HT1080 (cell line): ENCODE results near the gene PHRF1. TPM values are rescaled to one million over a fixed set of nuclear protein-coding genes. Genes with fewer than 3 reads are reported as not detected.
A peak's percentile ranks its signal among the peaks of the same experiment; 100 is the strongest.

Source experiments
- DNase-seq: peaks from one replicate; pipeline ENCODE4 v3.0.0-alpha.2; 2015; ENCODE audit warnings: low read depth
- total RNA-seq: library from RNA; depleted of rRNA; stranded (reverse); fragments of >200 nt; shearing (Covaris generic); gene quantifications from 2 replicates; pipeline ENCODE4 v1.2.3, GENCODE V29; 2014

The PHRF1 gene
- total RNA-seq, 1 experiment from 2014 or later: 40.5 TPM

DNA sequence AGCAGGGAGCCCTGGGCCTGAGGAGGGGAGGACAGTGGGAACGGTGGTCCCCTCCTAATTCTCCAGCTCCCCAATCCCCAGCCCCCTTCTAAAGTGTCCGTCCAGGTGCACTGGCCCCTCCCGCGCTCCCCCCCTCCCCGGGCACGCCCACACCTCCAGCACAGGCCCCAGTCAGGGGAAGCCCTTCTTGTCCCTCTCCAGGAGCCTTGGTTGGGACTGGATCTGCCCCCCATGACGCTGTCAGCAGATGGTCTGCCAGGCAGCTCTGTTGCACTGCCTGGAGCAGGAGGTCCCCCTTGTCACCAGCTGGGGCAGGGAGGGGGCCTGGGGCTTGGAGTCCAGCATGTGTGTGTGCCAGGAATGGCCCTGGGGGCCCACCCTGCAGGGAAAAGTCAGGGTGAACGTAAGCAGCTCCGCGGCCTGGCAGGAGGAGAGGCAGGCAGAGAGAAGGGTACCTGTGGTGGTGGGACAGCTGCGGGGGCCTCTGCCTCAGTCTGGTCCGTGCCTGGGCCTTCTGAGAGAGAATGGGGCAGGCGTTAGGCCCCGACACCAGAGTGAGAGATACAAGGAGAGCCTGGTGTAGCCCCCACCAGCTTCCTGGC is 37.9 kb downstream of the PHRF1 start:
- no peak for DNase-seq

DNA sequence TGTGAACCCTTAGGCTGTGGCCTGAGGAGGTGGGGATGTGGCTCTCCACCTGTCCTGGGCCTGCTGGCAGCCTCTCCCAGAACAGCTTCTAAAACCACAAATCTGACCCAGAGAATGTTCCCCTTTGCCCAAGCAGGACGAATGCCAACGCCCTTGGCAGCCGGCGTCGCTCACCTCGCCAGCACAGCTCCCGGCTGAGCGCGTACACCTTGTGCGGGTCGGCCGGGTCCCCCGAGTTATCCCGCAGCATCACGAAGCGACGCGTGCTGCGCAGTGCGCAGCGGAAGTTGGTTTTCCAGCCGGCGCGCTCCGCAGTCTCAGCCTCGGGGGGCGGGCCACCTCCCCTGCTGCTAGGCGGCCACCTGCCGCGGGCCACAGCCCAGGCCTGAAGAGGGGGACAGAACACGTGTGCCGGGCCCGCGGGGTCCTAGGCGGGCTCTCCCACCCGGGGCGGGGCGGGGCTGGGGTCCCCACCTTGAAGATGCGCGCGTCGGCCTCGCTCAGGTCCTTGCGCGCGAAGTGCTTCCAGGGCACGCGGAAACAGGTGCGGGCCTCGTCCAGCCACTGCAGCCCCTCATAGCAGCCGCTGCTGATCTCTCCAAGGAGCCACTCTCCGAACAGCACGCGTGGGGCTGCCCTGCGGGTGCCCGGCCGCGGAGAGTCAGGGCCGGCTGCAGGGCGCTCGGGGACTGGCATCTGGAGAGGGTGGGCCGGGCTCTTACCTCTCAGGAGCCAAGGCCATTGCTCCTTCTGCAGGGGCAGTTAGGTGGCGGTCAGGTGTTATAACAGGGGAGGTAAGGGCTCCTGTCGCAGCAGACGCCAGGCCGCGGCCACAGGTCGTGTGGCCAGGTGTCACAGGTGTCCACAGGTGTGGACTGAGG is 38.6 kb downstream of the PHRF1 start:
- no peak for DNase-seq

DNA sequence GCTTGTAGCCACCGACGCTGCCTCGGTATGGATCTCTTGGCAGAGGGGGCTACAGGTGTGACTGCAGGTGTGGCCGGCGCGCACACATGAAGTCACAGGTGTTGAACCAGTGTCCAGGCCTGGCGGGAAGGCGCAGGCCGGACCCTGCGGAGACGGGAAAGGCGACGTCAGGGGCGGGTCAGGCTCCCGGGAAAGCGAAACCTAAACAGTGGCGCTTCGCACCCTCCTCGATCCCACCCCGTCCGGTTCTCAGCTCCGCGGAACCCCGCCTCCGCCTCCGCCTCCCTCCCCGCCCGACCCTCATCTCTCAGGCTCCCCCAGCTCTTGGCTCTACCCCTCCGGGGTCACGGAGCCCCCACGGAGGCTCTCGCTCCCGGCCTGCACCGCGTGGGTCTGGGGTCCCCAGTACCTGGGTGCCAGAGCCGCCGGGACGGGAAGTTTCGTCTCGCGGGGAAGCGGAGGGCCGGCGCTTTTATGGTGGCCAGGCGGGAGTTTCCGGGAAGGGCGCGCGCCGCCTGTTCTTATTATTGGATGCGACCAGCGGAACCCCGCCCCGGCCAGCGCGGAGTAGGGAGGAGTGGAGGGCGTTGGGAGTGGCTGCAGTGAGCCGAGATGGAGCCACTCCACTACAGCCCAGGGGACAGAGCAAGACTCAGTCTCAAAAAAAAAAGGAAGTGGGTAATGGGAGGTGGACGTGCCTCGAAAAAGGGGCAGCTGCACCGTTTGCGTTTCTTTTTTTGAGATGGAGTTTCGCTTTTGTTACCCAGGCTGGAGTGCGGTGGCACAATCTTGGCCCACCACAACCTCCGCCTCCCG is 39.4 kb downstream of the PHRF1 start, which contains the start of gene IRF7:
TSS of gene IRF7 (minus strand) at position 447 of the 816 bp plus-strand sequence. CDS start 586 bp downstream, outside the sequence.
- no peak for DNase-seq

DNA sequence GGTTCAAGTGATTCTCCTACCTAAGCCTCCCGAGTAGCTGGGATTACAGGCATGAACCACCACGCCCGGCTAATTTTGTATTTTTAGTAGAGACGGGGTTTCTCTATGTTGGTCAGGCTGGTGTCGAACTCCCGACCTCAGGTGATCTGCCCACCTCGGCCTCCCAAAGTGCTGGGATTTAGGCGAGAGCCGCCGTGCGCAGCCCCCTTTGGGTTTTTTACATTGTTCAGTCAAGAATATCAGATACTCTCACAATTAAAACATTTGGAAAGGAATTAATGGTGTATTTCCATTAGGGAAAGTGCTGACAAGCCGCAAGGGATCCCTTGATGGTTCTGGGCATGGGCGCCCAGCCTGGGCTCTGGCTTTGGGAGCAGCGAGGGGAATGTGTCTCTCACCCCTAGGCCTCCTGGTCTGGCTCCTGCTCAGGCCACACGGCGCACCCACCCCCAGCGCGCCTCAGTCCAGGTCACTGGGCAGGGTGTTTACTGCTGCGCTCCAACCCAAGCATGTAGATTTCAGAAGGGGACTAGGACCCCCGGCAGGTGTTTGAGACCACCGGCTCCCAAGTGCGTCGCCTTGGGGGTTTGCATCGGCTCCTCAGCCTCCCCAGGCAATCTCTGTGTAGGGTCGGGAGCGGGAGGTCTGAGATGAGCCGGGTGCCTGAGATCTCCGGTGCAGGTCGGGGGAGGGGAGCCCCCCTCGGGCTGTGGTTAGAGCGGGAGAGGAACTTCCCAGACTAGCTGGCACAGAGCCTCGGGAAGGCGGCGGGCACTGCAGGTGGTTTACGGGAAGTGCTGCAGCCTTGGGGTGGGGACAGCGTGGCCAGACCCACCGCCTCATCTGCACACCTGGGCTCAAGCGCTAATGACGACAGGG is 40.3 kb downstream of the PHRF1 start:
- DNase-seq: no peak

DNA sequence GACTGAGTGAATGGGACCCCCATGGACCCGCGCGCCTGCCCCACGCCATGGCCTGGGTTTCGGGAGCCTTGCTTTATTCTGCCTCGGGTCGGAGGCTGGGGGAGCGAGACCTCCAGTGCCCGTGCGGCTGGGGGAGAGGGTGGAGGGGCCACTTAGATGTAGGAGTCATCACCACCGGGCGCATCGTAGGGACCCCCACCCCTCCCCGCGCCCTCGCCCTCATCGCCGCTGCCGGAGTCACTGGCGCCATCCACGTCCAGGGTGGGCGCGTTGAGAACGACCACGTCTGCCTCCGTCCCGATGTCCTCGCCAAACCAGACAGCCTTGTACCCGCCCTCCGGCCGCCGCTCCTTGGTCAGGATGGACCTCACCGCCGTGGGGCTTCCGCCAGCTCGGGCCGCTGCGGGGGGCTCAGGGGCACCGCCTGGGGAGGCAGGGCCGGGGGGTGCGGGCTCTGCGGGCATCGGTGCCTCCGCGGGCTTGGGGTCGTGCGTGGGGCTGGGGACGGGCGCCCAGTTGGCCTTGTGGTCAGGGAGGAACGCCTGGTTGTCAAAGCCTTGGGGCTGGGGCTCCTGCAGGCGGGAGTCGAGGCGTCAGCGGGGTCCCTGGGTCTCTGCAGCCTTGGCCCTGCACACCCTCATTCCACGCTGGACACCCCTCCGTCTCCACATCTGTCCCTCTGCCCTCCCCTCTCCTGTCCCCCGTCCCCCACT is 41.1 kb downstream of the PHRF1 start:
- DNase-seq: no peak

DNA sequence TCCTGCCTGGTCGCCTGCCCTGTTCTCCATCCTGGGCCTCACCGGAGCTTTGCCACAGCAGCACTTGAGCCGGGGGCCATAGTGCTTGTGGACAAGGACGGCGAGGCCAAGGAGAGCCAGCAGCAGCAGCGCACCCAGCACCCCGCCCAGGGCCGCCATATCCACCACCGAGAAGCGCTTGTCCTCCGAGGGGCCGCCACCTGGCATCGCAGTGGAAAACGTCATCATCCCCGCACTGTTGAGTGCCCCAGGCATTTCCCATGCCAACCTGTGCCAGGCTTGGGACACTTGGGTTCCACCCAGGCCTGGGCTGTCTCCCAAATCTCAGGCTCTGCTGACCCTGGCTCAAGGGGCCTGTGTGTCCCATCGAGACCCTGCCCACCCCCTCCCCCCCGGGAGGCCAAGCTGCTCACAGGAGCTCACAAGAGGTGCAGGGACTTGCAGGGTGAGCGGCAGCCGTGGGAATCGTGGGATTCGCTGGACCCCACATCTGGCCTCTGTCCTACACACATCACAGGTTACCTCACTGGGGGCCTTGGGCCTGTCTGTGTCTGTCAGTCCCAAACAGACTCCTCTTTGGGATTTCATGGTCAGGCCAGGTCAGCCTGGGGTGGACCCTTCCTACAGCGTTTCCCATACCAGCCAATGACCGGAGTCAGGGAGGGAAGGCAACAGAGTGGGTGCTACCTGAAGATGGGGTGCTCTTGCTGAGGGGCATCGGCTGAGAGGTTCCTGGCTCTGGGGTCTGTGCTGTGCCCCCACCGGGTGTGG is 41.8 kb downstream of the PHRF1 start:
- no peak for DNase-seq

DNA sequence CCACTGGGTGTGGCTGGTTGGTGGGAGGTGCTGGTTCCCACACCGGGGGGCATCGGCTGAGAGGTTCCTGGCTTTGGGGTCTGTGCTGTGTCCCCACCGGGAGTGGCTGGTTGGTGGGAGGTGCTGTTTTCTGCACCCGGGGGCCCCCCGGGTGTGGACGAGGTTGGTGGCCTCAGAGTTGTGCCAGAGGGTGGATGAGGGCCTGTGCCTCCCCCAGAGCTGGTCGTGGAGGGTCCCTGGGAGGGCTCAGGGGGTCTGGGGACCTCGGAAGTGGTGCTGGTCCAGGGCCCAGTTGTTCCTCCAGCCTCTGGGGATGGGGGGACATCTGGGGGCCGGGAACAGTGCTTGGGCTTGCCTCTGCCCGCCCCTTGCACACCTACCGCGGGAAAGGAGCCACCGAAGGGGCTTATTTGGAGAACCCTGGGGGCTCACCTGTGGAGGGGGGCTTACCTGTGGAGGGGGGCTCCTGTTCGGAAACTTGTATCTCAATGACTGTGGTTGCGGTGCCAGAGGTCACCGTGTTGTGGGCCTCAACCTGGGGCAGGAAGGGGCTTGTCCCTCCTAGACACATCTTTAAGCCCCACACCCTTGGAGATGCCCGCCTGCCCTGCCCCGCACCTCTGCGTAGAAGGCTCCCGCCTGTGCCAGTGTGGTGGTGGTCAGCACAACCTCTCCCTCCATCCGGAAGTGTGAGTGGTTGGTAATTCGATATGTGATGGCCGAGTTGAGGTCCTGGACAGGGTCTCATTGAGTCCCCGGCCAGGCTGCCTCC is 42.8 kb downstream of the PHRF1 start:
- no peak for DNase-seq

DNA sequence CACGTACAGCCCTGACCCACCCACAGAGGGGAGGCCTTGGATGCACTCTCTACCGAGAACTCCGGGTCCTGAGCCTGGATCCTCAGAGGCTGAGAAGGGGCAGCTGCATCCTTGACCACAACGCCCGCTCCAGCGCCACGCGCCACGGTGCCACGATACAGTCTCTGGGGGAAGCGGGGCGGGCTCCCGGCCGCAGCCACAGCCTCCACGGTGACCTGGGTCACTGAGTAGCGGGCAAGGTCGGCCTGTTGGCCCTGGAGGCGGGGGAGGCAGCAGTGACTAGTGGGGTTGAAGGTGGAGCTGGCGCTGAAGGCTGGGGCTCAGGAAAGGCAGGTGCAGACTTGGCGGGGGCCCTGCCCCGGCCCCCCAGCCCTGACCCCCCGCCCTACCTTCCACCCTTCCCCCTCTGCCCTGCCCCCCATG is 43.4 kb downstream of the PHRF1 start:
- DNase-seq: no peak

DNA sequence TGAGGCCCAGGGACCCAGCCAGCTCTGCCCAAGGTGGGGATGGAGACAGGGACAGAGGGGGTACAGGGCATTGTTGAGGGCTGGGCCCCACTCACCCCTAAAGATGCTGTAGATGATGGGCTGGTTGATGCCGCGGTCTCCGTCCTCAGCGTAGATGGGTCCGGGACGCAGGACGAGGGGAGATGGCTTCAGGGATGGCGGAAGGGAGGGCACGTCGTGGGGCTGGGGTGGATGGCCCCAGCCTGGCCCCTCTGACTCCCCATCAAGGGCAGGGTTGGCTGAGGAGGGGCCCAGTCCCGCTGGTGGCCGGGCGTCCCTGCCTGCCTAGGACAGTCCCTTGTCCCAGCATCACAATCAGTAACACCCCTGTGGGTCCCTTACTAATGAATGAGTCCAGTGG is 43.9 kb downstream of the PHRF1 start:
- no peak for DNase-seq

DNA sequence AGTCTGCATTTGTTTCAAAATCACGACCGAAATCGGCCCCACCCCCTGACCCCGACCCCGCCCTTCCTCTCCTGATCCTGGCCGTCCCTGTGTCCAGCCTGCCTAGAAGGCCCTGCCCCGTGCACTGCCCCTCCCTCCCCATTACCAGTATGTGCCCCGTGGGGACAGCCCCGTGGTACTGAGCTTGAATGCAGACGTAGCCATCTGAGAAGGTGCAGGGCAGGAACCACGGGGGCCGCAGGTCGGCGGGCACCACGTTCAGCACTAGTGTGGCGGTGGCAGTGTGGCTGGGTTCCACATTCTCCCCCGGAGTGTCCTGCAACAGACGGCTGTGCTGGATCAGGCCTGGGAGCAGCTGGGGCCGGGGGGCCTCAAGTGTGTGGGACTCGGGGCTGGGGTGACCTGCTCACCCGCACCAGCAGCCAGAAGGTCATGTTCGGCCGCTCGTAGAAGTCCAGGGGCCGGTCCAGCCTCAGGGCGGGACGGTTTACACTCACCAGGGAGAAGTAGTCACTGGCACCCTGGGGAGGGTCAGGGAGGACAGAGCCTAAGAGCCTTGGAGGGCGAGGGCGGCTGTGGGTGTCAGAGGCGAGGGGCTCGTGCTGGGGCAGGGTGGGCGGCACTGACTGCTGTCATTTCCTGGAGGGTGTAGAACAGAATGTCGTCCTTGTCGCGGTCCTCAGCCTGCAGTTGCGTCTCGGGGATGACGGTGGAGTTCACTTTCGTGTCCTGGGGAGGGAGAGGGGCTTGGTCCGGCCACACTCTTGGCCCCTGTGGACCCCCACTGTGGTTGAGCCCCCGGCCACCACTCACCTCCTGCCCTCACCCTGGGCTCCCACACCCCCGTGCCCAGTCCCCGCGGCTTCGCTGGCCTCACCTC is 44.9 kb downstream of the PHRF1 start:
- DNase-seq: no peak

DNA sequence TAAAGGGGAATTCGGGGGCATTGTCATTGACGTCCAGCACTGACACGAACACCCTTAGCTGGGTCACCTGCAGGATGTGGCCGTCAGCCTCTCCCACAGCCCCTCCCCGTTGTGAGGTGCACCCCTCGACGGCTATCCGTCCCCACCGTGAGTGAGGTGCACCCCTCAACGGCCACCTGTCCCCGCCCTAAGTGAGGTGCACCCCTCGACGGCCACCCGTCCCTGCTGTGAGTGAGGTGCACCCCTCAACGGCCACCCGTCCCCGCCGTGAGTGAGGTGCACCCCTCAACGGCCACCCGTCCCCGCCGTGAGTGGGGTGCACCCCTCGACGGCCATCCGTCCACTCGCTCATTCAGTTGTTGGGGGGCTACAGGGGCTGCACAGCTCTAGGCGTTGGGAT is 45.6 kb downstream of the PHRF1 start:
- DNase-seq: no peak

DNA sequence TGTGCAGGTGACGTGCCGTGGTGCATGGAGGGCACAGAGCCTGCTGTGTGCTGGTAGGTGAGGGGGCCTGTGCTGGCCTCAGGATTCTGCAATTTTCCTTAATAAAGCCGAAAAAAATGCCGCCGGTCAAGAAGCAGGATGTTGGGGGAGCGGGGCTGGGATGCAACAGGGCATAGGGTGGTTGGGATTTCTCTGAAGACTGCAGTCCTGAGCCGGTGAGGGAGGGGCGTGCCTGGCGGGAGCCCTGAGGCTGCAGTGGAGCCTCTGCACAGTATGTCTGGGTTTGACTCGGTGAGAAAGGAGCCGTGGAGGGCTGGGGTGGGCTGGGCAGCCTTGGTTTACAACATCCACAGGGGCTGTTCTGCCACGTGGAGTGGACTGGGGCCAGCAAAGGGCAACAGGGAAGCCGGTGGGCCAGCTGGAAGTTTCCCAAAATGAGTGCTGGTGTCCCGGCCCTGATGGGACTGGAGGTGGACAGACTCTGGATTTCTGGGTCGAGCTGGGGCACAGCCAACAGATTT is 47.1 kb downstream of the PHRF1 start:
- DNase-seq: no peak

DNA sequence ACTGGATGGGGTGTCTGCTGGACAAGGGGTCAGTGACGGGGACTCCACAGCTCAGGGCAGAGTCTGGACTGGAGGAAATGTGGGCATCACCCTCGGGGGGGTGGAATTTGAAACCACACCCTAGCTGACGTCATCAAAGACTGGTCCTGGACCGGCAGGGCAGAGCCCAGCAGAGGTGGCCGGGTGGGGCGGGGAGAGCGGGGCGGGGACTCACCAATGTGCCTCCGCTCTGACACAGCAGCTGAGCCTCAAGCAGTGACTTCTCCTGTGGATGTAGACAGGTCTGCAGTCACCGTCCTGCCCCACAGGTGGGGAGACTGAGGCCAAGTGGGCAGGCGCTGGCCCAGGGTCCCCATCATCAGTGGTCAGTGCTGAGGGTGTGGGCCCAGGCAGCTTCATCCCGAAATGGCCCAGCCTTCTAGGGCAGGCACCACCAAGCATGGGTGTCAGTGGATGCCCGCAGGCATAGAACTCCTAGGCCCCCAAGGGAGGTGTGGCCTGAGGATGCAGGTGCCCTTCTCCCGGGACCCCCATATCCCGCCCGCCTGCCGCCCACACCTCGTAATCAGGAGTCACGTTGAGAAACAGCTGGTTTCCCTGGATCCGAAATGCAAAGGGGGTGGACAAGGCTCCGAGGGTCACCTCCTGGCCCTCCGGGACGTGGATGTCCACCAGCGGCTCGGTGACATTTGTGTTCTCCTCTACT is 47.9 kb downstream of the PHRF1 start:
- DNase-seq: peak; percentile 30

DNA sequence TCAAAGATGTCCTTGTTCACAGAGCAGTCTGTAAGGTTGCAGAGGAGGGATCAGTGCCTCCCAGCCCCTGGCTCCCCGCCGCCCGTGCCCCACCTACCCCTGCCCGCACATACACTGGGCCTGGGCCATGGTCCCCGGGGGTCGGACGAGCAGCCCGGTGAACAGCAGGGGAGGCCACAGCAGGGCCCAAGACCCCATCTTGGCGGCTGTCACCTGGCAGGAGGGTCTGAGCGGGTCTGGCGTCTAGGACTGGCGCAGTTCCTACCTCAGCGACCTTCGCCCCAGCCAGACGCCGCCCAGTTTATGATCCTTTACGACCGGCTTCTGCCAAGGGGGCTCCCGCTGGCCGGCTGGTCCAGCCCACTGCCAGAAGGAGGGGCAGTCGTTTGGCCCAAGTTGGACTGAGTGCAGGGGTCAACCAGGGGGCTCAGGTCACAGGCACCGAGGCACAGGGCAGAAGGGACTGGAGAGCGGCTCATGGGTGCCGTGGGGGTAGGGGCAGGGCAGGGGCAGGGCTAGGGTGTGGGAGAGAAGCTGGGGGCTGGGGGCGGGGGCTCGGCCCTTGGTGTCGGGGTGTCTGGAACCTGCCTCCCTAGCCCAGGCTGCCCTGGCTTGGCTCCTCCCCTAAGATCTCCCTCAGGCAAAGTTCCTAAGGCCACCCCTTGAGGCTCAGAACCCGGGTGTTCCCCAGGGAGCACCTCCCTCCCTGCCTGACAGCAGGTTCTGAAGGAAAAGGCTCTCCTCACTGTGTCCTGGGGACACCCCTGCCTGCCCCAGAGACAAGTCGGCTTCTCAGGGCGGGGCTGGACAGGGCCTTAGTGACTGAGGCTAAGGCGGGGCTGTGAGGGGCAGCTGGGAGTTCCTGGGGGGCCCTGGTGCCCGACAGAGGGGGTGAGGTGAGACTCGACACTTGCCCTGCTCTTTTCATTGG is 48.7 kb downstream of the PHRF1 start, which contains the start of gene CDHR5:
TSS of gene CDHR5 (minus strand) at position 251 of the 931 bp plus-strand sequence. CDS start at position 198, 53 bp downstream.
- no peak for DNase-seq

DNA sequence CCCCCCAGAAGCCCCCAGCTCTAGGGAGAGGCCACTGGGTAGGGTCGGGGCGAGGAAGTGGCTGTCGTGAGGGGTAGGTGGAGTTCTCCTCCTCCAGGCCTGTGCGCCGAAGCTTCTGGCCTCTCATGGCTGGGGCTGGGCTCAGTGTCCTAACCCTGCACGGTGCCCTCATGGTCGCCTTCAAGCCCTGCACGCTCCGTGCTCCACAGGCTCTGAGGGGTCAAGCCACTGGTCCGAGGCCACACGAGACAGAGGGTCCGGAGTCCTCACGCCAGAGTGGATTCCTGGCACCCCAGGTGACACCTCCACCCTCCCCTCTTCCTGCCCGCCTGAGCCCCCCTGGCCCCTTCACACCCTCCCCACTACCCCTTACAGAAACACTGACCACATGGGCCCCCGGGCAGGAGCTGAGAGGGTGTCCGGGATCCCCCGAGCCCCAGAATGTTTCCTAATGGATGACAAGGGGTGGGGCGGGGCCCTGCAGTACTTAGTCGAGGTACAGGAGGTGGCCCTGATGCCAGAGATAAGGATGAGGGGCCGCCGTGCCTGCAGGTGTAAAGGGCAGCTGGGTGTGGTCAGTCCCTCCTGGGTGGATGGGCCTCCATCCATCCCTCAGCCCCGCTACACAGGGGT is 49.5 kb downstream of the PHRF1 start:
- no peak for DNase-seq
